Vagina (tissue), 2 donors: ENCODE results near the gene TMEM150A.

ENCODE experiments used
- CTCF ChIP-seq, 3 experiments: fragments of 450-650 bp in 2 of 3; fragments of 200-600 bp in 1 of 3; sonication (generic) in 1 of 3; IDR thresholded peaks; one replicate each; pipeline ENCODE4 v1.5.1; 2017 to 2019; ENCODE audit warnings: antibody characterized with exemption in 3 of 3, mild to moderate bottlenecking in 2 of 3, moderate library complexity in 2 of 3
- POLR2A ChIP-seq, 2 donors: fragments of 450-650 bp; IDR thresholded peaks; one replicate each; pipeline ENCODE4 v1.6.1; 2017; ENCODE audit warnings: antibody characterized with exemption in 2 of 2, mild to moderate bottlenecking in 2 of 2, moderate library complexity in 2 of 2

GRCh38 chr2:85596026-85596333 lies 6.5 kb downstream of the TMEM150A start:
- TF ChIP-seq CTCF (IDR thresholded peaks at IDR 0.05) (no peak), POLR2A (IDR thresholded peaks at IDR 0.05) (no peak)
